CD4-positive, alpha-beta T cell treated with Interleukin-17A for 4 hours (primary cell): ENCODE measurements around the gene PRSS27.
"Not testable (repeated sequence)": the region's sequence is repeated elsewhere in the genome, so short reads cannot be mapped to it uniquely, and the experiment has no call there.

ENCODE experiments used
- DNase-seq: peaks from one replicate; pipeline ENCODE4 v3.0.0-alpha.2; 2020; ENCODE audit warnings: mixed read lengths

The PRSS27 gene

GRCh38 chr16:2707368-2708289 lies 12.4 kb downstream of the PRSS27 start:
- no peak for DNase-seq

- no peak for DNase-seq
These were observed 13.3 kb downstream of the PRSS27 start for GRCh38 chr16:2706611-2707311.

GRCh38 chr16:2706085-2706484 lies 13.9 kb downstream of the PRSS27 start:
- no peak for DNase-seq

GRCh38 chr16:2705351-2705750 lies 14.7 kb downstream of the PRSS27 start:
- DNase-seq = no peak

GRCh38 chr16:2704983-2705275 lies 15.1 kb downstream of the PRSS27 start:
- DNase-seq = no peak

- no peak for DNase-seq
These were observed 15.7 kb downstream of the PRSS27 start for GRCh38 chr16:2704166-2704982.

GRCh38 chr16:2702871-2703745 lies 16.9 kb downstream of the PRSS27 start:
- no peak for DNase-seq

GRCh38 chr16:2702438-2702825 lies 17.6 kb downstream of the PRSS27 start:
- no peak for DNase-seq

- DNase-seq = no peak
These were observed 18.1 kb downstream of the PRSS27 start for GRCh38 chr16:2701713-2702437.

- DNase-seq = no peak
These were observed 18.8 kb downstream of the PRSS27 start for GRCh38 chr16:2701272-2701671.

GRCh38 chr16:2700786-2701185 lies 19.2 kb downstream of the PRSS27 start:
- DNase-seq = no peak

GRCh38 chr16:2699791-2700600 lies 20.0 kb downstream of the PRSS27 start:
- no peak for DNase-seq

GRCh38 chr16:2698965-2699750 lies 20.9 kb downstream of the PRSS27 start:
- no peak for DNase-seq

- DNase-seq = no peak
These were observed 21.7 kb downstream of the PRSS27 start for GRCh38 chr16:2698103-2698870.

GRCh38 chr16:2697401-2697948 lies 22.5 kb downstream of the PRSS27 start:
- no peak for DNase-seq

- DNase-seq = not testable (repeated sequence)
These were observed 23.3 kb downstream of the PRSS27 start for GRCh38 chr16:2696601-2697250.

- DNase-seq = no peak
These were observed 26.9 kb downstream of the PRSS27 start for GRCh38 chr16:2692948-2693651.
